GM12801 (cell line): ENCODE measurements around the gene KLRC2.

Experiments used
- CTCF ChIP-seq: IDR thresholded peaks from one replicate; pipeline ENCODE4 v1.5.1; 2011; ENCODE audit warnings: control low read depth; ENCODE audit not compliant: insufficient read length; ENCODE audit errors: extremely low read depth

KLRC2 gene

GRCh38 chr12:10386857-10387256 lies 49.0 kb downstream of the KLRC2 start:
- TF ChIP-seq CTCF: no peak

- no peak for TF ChIP-seq CTCF
Observed at GRCh38 chr12:10385166-10385613, 50.6 kb downstream of the KLRC2 start.

GRCh38 chr12:10384191-10384590 lies 51.6 kb downstream of the KLRC2 start:
- TF ChIP-seq CTCF: no peak

- TF ChIP-seq CTCF: no peak
Observed at GRCh38 chr12:10381928-10382628, 53.7 kb downstream of the KLRC2 start.
